Activated T-helper 1 cell treated with Interleukin-2 at 50 U/mL for 16 hours (primary cell): ENCODE results near the gene TUBGCP5.

Experiments
- DNase-seq: peaks from one replicate; pipeline ENCODE4 v3.0.0-alpha.2; 2020; ENCODE audit warnings: low read depth

The TUBGCP5 gene

GRCh38 chr15:22978691-22979237 is 60.6 kb downstream of the TUBGCP5 start:
- no peak for DNase-seq

- no peak for DNase-seq
These were observed 64.6 kb downstream of the TUBGCP5 start for GRCh38 chr15:22974745-22975144.

- DNase-seq = no peak
These were observed 65.4 kb downstream of the TUBGCP5 start for GRCh38 chr15:22973987-22974386.

- no peak for DNase-seq
These were observed 66.1 kb downstream of the TUBGCP5 start for GRCh38 chr15:22973286-22973685.

- DNase-seq = no peak
These were observed 69.9 kb downstream of the TUBGCP5 start for GRCh38 chr15:22969489-22969888.

GRCh38 chr15:22968366-22968765 is 71.0 kb downstream of the TUBGCP5 start:
- DNase-seq = no peak

- DNase-seq = no peak
These were observed 72.1 kb downstream of the TUBGCP5 start for GRCh38 chr15:22967084-22967770.

- no peak for DNase-seq
These were observed 72.9 kb downstream of the TUBGCP5 start for GRCh38 chr15:22966321-22967083.

GRCh38 chr15:22963641-22964040 is 75.7 kb downstream of the TUBGCP5 start:
- DNase-seq = no peak

- no peak for DNase-seq
These were observed 76.8 kb downstream of the TUBGCP5 start for GRCh38 chr15:22962611-22963010.

GRCh38 chr15:22961762-22962161 is 77.6 kb downstream of the TUBGCP5 start:
- DNase-seq = no peak

GRCh38 chr15:22960556-22960955 is 78.8 kb downstream of the TUBGCP5 start:
- no peak for DNase-seq

GRCh38 chr15:22960126-22960525 is 79.2 kb downstream of the TUBGCP5 start:
- DNase-seq = no peak

GRCh38 chr15:22959321-22960101 is 79.9 kb downstream of the TUBGCP5 start:
- DNase-seq = no peak

- DNase-seq = no peak
These were observed 80.7 kb downstream of the TUBGCP5 start for GRCh38 chr15:22958487-22959280.

GRCh38 chr15:22956978-22957260 is 82.5 kb downstream of the TUBGCP5 start:
- no peak for DNase-seq

- no peak for DNase-seq
These were observed 83.0 kb downstream of the TUBGCP5 start for GRCh38 chr15:22956257-22956977.

GRCh38 chr15:22955544-22956119 is 83.7 kb downstream of the TUBGCP5 start:
- no peak for DNase-seq

GRCh38 chr15:22954798-22955543 is 84.4 kb downstream of the TUBGCP5 start:
- DNase-seq = no peak

- DNase-seq = no peak
These were observed 85.0 kb downstream of the TUBGCP5 start for GRCh38 chr15:22954326-22954725.
